Measurements from ENCODE around the gene FHL1.
"Not testable (repeated sequence)": the region's sequence is repeated elsewhere in the genome, so short reads cannot be mapped to it uniquely, and the experiment has no call there.

FHL1 gene

DNA sequence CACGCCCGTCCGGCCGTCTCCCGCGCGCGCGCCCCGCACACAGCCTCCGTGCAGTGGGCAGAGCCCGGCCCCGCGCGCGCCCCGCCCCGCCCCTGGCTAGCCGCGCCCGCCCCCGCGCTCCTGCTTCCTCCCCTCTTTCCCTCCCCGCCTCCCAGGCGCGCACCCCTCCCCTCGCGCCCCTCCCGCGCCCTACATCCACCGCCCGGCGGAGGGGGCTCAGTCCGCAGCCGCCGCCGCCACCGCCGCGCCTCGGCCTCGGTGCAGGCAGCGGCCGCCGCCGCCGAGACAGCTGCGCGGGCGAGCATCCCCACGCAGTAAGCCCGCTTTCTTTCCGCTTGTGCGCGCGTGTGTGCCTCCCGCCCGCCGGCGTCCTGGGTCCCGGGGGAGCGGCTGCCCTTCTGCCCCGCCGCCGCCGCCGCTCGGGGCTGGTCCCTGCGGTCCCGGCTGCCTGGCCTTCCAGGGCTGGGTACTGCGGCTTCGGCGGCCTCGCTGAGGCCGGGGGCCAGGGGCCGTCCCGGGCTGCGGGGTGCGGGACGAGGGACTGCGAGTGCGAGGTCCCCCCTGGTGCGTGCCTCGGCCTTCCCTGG lies at the start of gene FHL1:
TSS of gene FHL1 (plus strand) at position 219 of the 587 bp plus-strand sequence.
- H3K27me3 ChIP-seq (ENCODE audit: low read depth) = no peaks in the 10 kb centered on the region
- H3K36me3 ChIP-seq (replicated peaks) = no peaks in the 10 kb centered on the region; the same call in 1 of the 2 replicates
- in situ Hi-C loops (cut with MboI; ENCODE audit: low sequenced_read_pairs) = no loop called here
- H3K9me3 ChIP-seq = peaks cover 3% of the 10 kb centered on the region; the same call in 1 of the 2 replicates
- DNase-seq (ENCODE audit: low spot score in 2 of 2) = peak; percentile 60 to 86
- peak within 1 kb of the TSS; percentile 51 for H3K4me3 ChIP-seq
- peaks cover 16% of the 10 kb centered on the region for H3K4me1 ChIP-seq

- Histone ChIP-seq H3K4me3 (no peak overlapping the region), H3K4me1 (no peaks in the 10 kb centered on the region), H3K9me3 (no peaks in the 10 kb centered on the region), H3K36me3 (replicated peaks) (no peaks in the 10 kb centered on the region), H3K27me3 (ENCODE audit: low read depth) (no peaks in the 10 kb centered on the region)
- no peak for DNase-seq (ENCODE audit: low spot score in 2 of 2)
- in situ Hi-C loops (cut with MboI; ENCODE audit: low sequenced_read_pairs) = no loop called here
Measured at GRCh38 chrX:136097871-136098805, 49.2 kb upstream of the FHL1 start.

- in situ Hi-C loops (cut with MboI; ENCODE audit: low sequenced_read_pairs) = no loop called here
- no peak for DNase-seq (ENCODE audit: low spot score in 2 of 2)
- H3K36me3 ChIP-seq (replicated peaks) = no peaks in the 10 kb centered on the region
- H3K4me3 ChIP-seq = no peak overlapping the region
- no peaks in the 10 kb centered on the region for H3K27me3 ChIP-seq (ENCODE audit: low read depth)
- no peaks in the 10 kb centered on the region for H3K9me3 ChIP-seq
- H3K4me1 ChIP-seq = no peaks in the 10 kb centered on the region
Measured at GRCh38 chrX:136104936-136105335, 42.4 kb upstream of the FHL1 start.

GRCh38 chrX:136106920-136107528 lies 40.3 kb upstream of the FHL1 start:
- no peaks in the 10 kb centered on the region for H3K36me3 ChIP-seq (replicated peaks)
- H3K4me3 ChIP-seq = no peak overlapping the region
- no peaks in the 10 kb centered on the region for H3K4me1 ChIP-seq
- H3K27me3 ChIP-seq (ENCODE audit: low read depth) = no peaks in the 10 kb centered on the region
- no peaks in the 10 kb centered on the region for H3K9me3 ChIP-seq
- in situ Hi-C loops (cut with MboI; ENCODE audit: low sequenced_read_pairs) = no loop called here
- DNase-seq (ENCODE audit: low spot score in 2 of 2) = no peak

GRCh38 chrX:136108905-136109304 lies 38.4 kb upstream of the FHL1 start:
- in situ Hi-C loops (cut with MboI; ENCODE audit: low sequenced_read_pairs); H3K4me1 ChIP-seq; DNase-seq (ENCODE audit: low spot score in 2 of 2); H3K36me3 ChIP-seq (replicated peaks); H3K27me3 ChIP-seq (ENCODE audit: low read depth); H3K9me3 ChIP-seq; H3K4me3 ChIP-seq: not testable (repeated sequence)

- Histone ChIP-seq H3K4me1 (no peaks in the 10 kb centered on the region), H3K9me3 (no peaks in the 10 kb centered on the region), H3K4me3 (no peak overlapping the region), H3K27me3 (ENCODE audit: low read depth) (no peaks in the 10 kb centered on the region), H3K36me3 (replicated peaks) (no peaks in the 10 kb centered on the region)
- in situ Hi-C loops (cut with MboI; ENCODE audit: low sequenced_read_pairs) = no loop called here
- DNase-seq (ENCODE audit: low spot score in 2 of 2) = no peak
Measured at GRCh38 chrX:136112286-136112685, 35.0 kb upstream of the FHL1 start.

DNA sequence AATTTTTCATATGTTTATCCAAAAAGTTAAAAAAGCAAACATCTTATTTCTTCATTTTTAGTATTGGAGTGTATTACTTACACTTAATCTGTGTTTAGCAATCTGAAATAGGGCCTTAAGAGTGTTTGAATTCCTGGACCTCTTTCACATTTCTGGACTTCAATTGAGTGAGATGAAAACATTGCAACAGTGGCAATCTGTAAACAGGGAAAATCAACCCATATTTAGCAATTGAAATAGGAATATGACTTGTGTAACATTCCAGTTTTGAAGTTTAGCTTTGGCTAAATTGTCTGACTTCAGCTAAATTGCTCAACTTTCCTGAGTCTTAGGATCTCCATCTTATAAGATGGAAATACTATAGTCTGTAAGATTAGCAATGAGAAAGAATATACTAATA lies 34.6 kb upstream of the FHL1 start:
- no peak overlapping the region for H3K4me3 ChIP-seq
- H3K4me1 ChIP-seq = no peaks in the 10 kb centered on the region
- H3K27me3 ChIP-seq (ENCODE audit: low read depth) = no peaks in the 10 kb centered on the region
- DNase-seq (ENCODE audit: low spot score in 2 of 2) = no peak
- no peaks in the 10 kb centered on the region for H3K9me3 ChIP-seq
- in situ Hi-C loops (cut with MboI; ENCODE audit: low sequenced_read_pairs) = no loop called here
- H3K36me3 ChIP-seq (replicated peaks) = no peaks in the 10 kb centered on the region

DNA sequence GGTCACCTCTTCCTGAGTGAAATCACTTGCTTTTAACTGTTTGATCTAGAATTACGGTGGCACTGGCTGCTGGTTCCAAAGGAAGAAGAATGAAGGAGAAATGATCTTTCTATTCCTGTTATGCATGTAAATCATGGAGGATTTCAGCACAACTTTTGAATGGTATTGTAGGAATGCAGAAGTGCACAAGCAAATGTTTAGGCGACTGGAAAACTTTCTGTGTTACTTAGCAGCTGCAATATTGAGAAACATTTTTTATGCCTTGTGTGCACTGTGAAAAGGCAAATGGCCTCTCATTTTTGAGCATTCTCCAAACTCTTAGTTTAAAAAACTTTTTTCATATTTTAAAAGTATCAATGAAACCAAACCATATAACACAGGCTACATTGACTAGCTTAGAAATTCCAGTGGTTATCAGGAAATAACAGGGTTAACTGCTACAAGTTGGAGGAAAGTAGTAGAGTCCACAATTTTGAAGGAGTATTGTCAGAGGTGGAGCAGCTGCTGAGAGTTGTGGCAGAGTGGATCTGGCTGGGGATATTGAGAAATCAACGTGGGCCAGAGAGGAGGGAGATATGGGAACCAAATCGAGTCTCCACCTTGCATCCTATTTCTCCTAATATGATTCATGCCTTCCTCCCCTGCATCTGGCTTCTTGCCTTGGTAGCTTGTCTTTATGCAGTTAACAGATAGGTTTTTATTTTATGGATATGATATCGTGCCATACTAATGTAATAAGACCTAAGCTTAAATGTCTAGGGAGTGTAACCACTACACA lies 32.0 kb upstream of the FHL1 start:
- no peaks in the 10 kb centered on the region for H3K4me1 ChIP-seq
- no peaks in the 10 kb centered on the region for H3K36me3 ChIP-seq (replicated peaks)
- H3K9me3 ChIP-seq = no peaks in the 10 kb centered on the region
- no peak overlapping the region for H3K4me3 ChIP-seq
- in situ Hi-C loops (cut with MboI; ENCODE audit: low sequenced_read_pairs) = no loop called here
- H3K27me3 ChIP-seq (ENCODE audit: low read depth) = no peaks in the 10 kb centered on the region
- no peak for DNase-seq (ENCODE audit: low spot score in 2 of 2)

DNA sequence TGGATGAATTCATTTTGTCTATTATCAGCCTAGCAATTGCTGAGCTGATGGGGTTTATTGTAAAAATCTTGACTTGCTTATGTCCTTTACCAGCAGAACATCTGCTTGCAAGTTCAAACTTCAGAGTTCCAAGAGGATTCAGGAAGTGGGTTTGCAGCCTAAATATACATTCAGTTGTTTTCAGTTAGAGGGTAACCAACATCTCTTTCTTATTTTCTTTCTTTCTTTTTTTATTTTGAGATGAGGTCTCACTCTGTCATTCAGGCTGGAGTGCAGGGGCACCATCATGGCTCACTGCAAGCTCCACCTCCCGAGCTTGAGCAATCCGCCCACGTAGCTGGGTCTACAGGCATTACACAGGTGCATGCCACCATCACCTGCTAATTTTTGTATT lies 31.4 kb upstream of the FHL1 start:
- in situ Hi-C loops (cut with MboI; ENCODE audit: low sequenced_read_pairs) = no loop called here
- Histone ChIP-seq H3K4me3 (no peak overlapping the region), H3K27me3 (ENCODE audit: low read depth) (no peaks in the 10 kb centered on the region), H3K4me1 (no peaks in the 10 kb centered on the region), H3K9me3 (no peaks in the 10 kb centered on the region), H3K36me3 (replicated peaks) (no peaks in the 10 kb centered on the region)
- DNase-seq (ENCODE audit: low spot score in 2 of 2) = no peak

- no peaks in the 10 kb centered on the region for H3K9me3 ChIP-seq
- no peaks in the 10 kb centered on the region for H3K36me3 ChIP-seq (replicated peaks)
- in situ Hi-C loops (cut with MboI; ENCODE audit: low sequenced_read_pairs) = no loop called here
- DNase-seq (ENCODE audit: low spot score in 2 of 2) = no peak
- no peaks in the 10 kb centered on the region for H3K27me3 ChIP-seq (ENCODE audit: low read depth)
- no peak overlapping the region for H3K4me3 ChIP-seq
- H3K4me1 ChIP-seq = no peaks in the 10 kb centered on the region
Measured at GRCh38 chrX:136121788-136122187, 25.5 kb upstream of the FHL1 start.

- in situ Hi-C loops (cut with MboI; ENCODE audit: low sequenced_read_pairs) = no loop called here
- Histone ChIP-seq H3K4me3 (no peak overlapping the region), H3K9me3 (no peaks in the 10 kb centered on the region), H3K36me3 (replicated peaks) (no peaks in the 10 kb centered on the region), H3K4me1 (no peaks in the 10 kb centered on the region), H3K27me3 (ENCODE audit: low read depth) (no peaks in the 10 kb centered on the region)
- no peak for DNase-seq (ENCODE audit: low spot score in 2 of 2)
Measured at GRCh38 chrX:136122207-136122606, 25.1 kb upstream of the FHL1 start.

DNA sequence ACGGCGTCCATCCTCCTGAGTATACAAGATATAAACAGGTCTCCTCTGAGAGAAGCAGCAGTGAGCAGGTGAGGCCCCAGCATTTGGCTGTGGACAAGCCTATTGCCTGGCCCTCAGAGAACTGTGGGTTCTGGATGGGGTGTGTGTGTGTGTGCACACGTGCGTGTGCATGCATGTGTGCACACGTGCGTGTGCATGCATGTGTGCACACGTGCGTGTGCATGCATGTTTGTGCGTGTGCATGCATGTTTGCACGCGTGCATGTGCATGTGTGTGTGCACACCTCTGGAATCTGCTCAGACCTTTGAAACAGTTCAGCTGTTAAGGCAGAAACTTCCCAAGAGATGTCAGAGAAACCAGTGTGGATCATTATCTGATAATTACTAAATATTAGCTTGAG lies 22.2 kb upstream of the FHL1 start:
- no peak overlapping the region for H3K4me3 ChIP-seq
- no peaks in the 10 kb centered on the region for H3K27me3 ChIP-seq (ENCODE audit: low read depth)
- H3K4me1 ChIP-seq = no peaks in the 10 kb centered on the region
- no peaks in the 10 kb centered on the region for H3K36me3 ChIP-seq (replicated peaks)
- no peaks in the 10 kb centered on the region for H3K9me3 ChIP-seq
- DNase-seq (ENCODE audit: low spot score in 2 of 2) = no peak
- in situ Hi-C loops (cut with MboI; ENCODE audit: low sequenced_read_pairs) = no loop called here

GRCh38 chrX:136126371-136126770 lies 21.0 kb upstream of the FHL1 start:
- DNase-seq (ENCODE audit: low spot score in 2 of 2) = no peak
- Histone ChIP-seq H3K4me3 (no peak overlapping the region), H3K4me1 (no peaks in the 10 kb centered on the region), H3K9me3 (no peaks in the 10 kb centered on the region), H3K36me3 (replicated peaks) (no peaks in the 10 kb centered on the region), H3K27me3 (ENCODE audit: low read depth) (no peaks in the 10 kb centered on the region)
- in situ Hi-C loops (cut with MboI; ENCODE audit: low sequenced_read_pairs) = no loop called here

Data from HAP-1 (cell line).